ENCODE measurements around the gene DUSP9. TPM values are rescaled to one million over a fixed set of nuclear protein-coding genes. Genes with fewer than 3 reads are reported as not detected.

Gene DUSP9
- total RNA-seq, 1 experiment from 2014 or later = 14.2 TPM

- Histone ChIP-seq H3K27ac (ENCODE audit: low read depth, low read length) (no peak overlapping the region), H3K4me3 (replicated peaks in 1 of 2; ENCODE audit: low read depth in 1 of 2, low read length in 2 of 2) (no peak overlapping the region), H4K20me1 (ENCODE audit: insufficient read depth) (no peaks in the 10 kb centered on the region), H3K9ac (ENCODE audit: low read length) (no peak overlapping the region), H3K4me1 (ENCODE audit: control insufficient read depth in 1 of 2, insufficient read depth in 2 of 2, low read length in 2 of 2) (no peaks in the 10 kb centered on the region), H3K36me3 (ENCODE audit: control insufficient read depth in 1 of 2, insufficient read depth in 2 of 2, low read length in 2 of 2) (no peaks in the 10 kb centered on the region), H3K9me2 (ENCODE audit: insufficient read depth) (no peaks in the 10 kb centered on the region), H3K79me2 (ENCODE audit: insufficient read depth, low read length) (no peaks in the 10 kb centered on the region), H2AFZ (ENCODE audit: low read depth, low read length, poor library complexity, severe bottlenecking) (no peak overlapping the region), H3K4me2 (ENCODE audit: low read length) (no peak overlapping the region), H3K9me3 (ENCODE audit: control insufficient read depth in 1 of 2, insufficient read depth in 1 of 2, low read depth in 1 of 2, low read length in 2 of 2) (no peaks in the 10 kb centered on the region), H3K27me3 (ENCODE audit: insufficient read depth, low read length) (no peaks in the 10 kb centered on the region)
- ChIA-PET RAD21 (ENCODE audit: low non-redundant PET in 1 of 2, low total read pairs in 2 of 2, uncharacterized antibody in 2 of 2, unreplicated experiment in 2 of 2) (no interaction called here), CTCF (no interaction called here), POLR2A (no interaction called here)
- no peak for DNase-seq (ENCODE audit: low read depth, low spot score)
- TF ChIP-seq, protein P1, sequence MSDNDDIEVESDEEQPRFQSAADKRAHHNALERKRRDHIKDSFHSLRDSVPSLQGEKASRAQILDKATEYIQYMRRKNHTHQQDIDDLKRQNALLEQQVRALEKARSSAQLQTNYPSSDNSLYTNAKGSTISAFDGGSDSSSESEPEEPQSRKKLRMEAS (IDR thresholded peaks at IDR 0.05) = no peak
- no peak for TF ChIP-seq FOSL1 (IDR thresholded peaks at IDR 0.05; ENCODE audit: low read depth)
- TF ChIP-seq ZFX (IDR thresholded peaks at IDR 0.05) = no peak
- no peak for TF ChIP-seq RAD21 (IDR thresholded peaks at IDR 0.05; ENCODE audit: low read depth)
- TF ChIP-seq POLR2A (IDR thresholded peaks at IDR 0.05; ENCODE audit: borderline replicate concordance, extremely low read depth, insufficient read depth, insufficient read length) = no peak
- TF ChIP-seq ZNF274 (IDR thresholded peaks at IDR 0.05; ENCODE audit: low read depth, low read length) = no peak
- TF ChIP-seq EZH2phosphoT487 (IDR thresholded peaks at IDR 0.05; ENCODE audit: borderline replicate concordance) = no peak
- TF ChIP-seq POLR2AphosphoS5 (IDR thresholded peaks at IDR 0.05; ENCODE audit: low read depth, low read length) = no peak
- TF ChIP-seq EZH2 (IDR thresholded peaks at IDR 0.05) = no peak
- BruUV-seq (replicated peaks) = no TSS peak
- no peak for ATAC-seq
- intact Hi-C loops (cut with micrococcal nuclease) = no loop called here
These were observed 9.0 kb upstream of the DUSP9 start for GRCh38 chrX:153638041-153638371.

GRCh38 chrX:153638436-153639176 lies 8.4 kb upstream of the DUSP9 start:
- H3K27me3 ChIP-seq (ENCODE audit: insufficient read depth, low read length) = no peaks in the 10 kb centered on the region
- no peak overlapping the region for H2AFZ ChIP-seq (ENCODE audit: low read depth, low read length, poor library complexity, severe bottlenecking)
- intact Hi-C loops (cut with micrococcal nuclease) = no loop called here
- ChIA-PET CTCF (no interaction called here), POLR2A (no interaction called here), RAD21 (ENCODE audit: low non-redundant PET in 1 of 2, low total read pairs in 2 of 2, uncharacterized antibody in 2 of 2, unreplicated experiment in 2 of 2) (no interaction called here)
- no peaks in the 10 kb centered on the region for H4K20me1 ChIP-seq (ENCODE audit: insufficient read depth)
- DNase-seq (ENCODE audit: low read depth, low spot score) (no peak), ATAC-seq (no peak)
- no peaks in the 10 kb centered on the region for H3K9me2 ChIP-seq (ENCODE audit: insufficient read depth)
- no peaks in the 10 kb centered on the region for H3K36me3 ChIP-seq (ENCODE audit: control insufficient read depth in 1 of 2, insufficient read depth in 2 of 2, low read length in 2 of 2)
- no peak overlapping the region for H3K4me3 ChIP-seq (replicated peaks in 1 of 2; ENCODE audit: low read depth in 1 of 2, low read length in 2 of 2)
- TF ChIP-seq SRF (IDR thresholded peaks at IDR 0.05; ENCODE audit: low read depth) (no peak), SP1 (IDR thresholded peaks at IDR 0.05; ENCODE audit: low read depth) (no peak), POLR2A (IDR thresholded peaks at IDR 0.05; ENCODE audit: borderline replicate concordance, extremely low read depth, insufficient read depth, insufficient read length) (no peak), TCF7L2 (IDR thresholded peaks at IDR 0.05; ENCODE audit: borderline replicate concordance, extremely low read depth, insufficient read depth, insufficient read length) (no peak), ELF1 (IDR thresholded peaks at IDR 0.05; ENCODE audit: borderline replicate concordance, low read depth) (no peak), POLR2AphosphoS5 (IDR thresholded peaks at IDR 0.05; ENCODE audit: low read depth, low read length) (no peak), ATF3 (IDR thresholded peaks at IDR 0.05) (no peak), EZH2 (IDR thresholded peaks at IDR 0.05) (no peak), CBX3 (IDR thresholded peaks at IDR 0.05; ENCODE audit: low read depth) (no peak), CEBPB (IDR thresholded peaks at IDR 0.05; ENCODE audit: low read depth) (no peak), EGR1 (IDR thresholded peaks at IDR 0.05; ENCODE audit: low read depth) (no peak)
- TF ChIP-seq, protein P2, sequence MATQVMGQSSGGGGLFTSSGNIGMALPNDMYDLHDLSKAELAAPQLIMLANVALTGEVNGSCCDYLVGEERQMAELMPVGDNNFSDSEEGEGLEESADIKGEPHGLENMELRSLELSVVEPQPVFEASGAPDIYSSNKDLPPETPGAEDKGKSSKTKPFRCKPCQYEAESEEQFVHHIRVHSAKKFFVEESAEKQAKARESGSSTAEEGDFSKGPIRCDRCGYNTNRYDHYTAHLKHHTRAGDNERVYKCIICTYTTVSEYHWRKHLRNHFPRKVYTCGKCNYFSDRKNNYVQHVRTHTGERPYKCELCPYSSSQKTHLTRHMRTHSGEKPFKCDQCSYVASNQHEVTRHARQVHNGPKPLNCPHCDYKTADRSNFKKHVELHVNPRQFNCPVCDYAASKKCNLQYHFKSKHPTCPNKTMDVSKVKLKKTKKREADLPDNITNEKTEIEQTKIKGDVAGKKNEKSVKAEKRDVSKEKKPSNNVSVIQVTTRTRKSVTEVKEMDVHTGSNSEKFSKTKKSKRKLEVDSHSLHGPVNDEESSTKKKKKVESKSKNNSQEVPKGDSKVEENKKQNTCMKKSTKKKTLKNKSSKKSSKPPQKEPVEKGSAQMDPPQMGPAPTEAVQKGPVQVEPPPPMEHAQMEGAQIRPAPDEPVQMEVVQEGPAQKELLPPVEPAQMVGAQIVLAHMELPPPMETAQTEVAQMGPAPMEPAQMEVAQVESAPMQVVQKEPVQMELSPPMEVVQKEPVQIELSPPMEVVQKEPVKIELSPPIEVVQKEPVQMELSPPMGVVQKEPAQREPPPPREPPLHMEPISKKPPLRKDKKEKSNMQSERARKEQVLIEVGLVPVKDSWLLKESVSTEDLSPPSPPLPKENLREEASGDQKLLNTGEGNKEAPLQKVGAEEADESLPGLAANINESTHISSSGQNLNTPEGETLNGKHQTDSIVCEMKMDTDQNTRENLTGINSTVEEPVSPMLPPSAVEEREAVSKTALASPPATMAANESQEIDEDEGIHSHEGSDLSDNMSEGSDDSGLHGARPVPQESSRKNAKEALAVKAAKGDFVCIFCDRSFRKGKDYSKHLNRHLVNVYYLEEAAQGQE (IDR thresholded peaks at IDR 0.05; ENCODE audit: low read depth) = no peak
- no TSS peak for BruUV-seq (replicated peaks)
- peaks cover under 1 to 3% of the 10 kb centered on the region in 2 experiments; a peak in 1 of 4 replicates for H3K4me1 ChIP-seq (ENCODE audit: control insufficient read depth in 1 of 2, insufficient read depth in 2 of 2, low read length in 2 of 2)
- H3K9me3 ChIP-seq (ENCODE audit: control insufficient read depth in 1 of 2, insufficient read depth in 1 of 2, low read depth in 1 of 2, low read length in 2 of 2) = no peaks in the 10 kb centered on the region
- H3K27ac ChIP-seq (ENCODE audit: low read depth, low read length) = no peak overlapping the region
- no peak overlapping the region for H3K9ac ChIP-seq (ENCODE audit: low read length)
- H3K4me2 ChIP-seq (ENCODE audit: low read length) = no peak overlapping the region
- no peaks in the 10 kb centered on the region for H3K79me2 ChIP-seq (ENCODE audit: insufficient read depth, low read length)

Measured in HCT116 (cell line).